Breast epithelium (tissue), 3 donors: ENCODE measurements around the gene STXBP6.

Experiments
- POLR2A ChIP-seq: fragments of 450-650 bp; IDR thresholded peaks from one replicate; pipeline ENCODE4 v1.6.1; 2016; ENCODE audit warnings: antibody characterized with exemption, mild to moderate bottlenecking, moderate library complexity
- TF ChIP-seq, protein P1 (sequence below), 3 donors: fragments of 450-650 bp; IDR thresholded peaks; one replicate each; pipeline ENCODE4 v1.5.1; 2016 to 2017; ENCODE audit warnings: antibody characterized with exemption in 3 of 3, mild to moderate bottlenecking in 3 of 3, moderate library complexity in 3 of 3

DNA sequence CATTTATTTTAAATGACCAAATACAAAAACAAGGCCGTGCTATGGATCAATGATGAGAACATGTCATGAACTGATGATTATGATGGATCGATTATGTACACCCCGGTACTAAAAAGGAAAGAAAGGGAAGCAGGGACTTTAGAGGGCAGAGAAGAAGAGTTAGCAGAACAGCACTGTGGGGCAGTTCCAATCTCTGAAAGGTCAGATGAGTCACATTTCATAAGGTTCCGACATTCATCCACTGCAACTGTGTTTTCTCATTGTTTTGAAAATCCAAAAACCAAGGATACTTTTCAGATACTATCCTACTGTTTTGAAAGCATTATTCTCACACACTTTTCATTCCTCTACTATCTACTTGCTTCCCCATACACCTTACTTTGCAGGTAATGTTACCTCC is 169.3 kb downstream of the STXBP6 start:
- no peak for TF ChIP-seq POLR2A
- TF ChIP-seq, protein P1, sequence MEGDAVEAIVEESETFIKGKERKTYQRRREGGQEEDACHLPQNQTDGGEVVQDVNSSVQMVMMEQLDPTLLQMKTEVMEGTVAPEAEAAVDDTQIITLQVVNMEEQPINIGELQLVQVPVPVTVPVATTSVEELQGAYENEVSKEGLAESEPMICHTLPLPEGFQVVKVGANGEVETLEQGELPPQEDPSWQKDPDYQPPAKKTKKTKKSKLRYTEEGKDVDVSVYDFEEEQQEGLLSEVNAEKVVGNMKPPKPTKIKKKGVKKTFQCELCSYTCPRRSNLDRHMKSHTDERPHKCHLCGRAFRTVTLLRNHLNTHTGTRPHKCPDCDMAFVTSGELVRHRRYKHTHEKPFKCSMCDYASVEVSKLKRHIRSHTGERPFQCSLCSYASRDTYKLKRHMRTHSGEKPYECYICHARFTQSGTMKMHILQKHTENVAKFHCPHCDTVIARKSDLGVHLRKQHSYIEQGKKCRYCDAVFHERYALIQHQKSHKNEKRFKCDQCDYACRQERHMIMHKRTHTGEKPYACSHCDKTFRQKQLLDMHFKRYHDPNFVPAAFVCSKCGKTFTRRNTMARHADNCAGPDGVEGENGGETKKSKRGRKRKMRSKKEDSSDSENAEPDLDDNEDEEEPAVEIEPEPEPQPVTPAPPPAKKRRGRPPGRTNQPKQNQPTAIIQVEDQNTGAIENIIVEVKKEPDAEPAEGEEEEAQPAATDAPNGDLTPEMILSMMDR (IDR thresholded peaks at IDR 0.05): no peak
